DMS153 treated with DMSO at 0.1 percent for 48 hours (cell line): ENCODE measurements around the gene IRAK2.
"Not testable (repeated sequence)": the region's sequence is repeated elsewhere in the genome, so short reads cannot be mapped to it uniquely, and the experiment has no call there.

Source experiments
- DNase-seq: peaks from one replicate; lab custom pipeline; 2025; ENCODE audit not compliant: unreplicated experiment; lab: John Stamatoyannopoulos, UW

IRAK2 gene

DNA sequence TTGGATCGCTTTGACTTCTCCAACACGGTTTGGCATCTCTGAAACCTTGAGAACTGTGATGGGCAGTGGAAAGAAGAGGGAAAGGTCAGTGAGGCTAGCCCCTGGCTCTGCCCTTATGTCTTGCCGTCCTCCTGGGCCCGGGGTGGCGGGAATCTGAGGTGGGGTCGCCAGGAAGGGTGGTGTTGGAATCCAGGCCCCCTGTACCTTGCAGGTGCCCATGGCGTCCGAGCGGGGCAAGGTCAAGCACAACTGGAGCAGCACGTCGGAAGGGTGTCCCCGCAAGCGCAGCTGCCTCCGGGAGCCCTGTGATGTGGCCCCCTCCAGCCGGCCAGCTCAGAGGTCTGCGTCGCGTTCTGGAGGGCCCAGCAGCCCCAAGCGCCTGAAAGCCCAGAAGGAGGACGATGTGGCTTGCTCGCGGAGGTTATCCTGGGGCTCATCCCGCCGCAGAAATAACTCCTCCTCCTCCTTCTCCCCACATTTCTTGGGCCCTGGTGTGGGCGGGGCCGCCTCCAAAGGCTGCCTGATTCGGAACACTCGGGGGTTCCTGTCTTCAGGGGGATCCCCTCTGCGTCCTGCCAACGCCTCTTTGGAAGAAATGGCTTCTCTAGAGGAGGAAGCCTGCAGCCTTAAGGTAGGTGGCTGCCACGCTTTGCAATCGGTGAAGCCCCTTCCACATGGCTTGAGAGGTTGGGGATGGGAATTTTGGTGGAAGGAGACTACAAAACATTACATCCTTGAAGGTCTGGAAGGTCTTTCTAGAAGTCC lies 84.4 kb downstream of the IRAK2 start:
- no peak for DNase-seq

DNA sequence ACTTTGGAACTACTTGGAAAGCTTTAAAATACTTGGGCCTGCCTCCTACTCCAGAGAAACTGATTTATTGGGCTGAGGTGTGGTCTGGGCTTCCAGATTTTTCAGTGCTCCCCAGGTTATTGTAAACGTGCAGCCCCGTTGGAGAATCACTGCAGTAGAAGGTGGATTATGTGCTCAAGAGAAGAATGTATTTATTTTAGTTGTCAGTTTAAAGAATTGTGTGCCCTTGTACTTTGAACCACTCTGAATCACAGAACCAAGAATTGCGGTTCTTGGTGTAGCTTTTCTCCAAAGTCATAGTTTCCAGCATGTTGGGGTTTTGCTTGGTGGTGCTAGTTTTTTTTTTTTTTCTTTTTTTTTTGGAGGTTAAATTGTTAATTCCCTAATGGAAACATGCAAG lies 85.1 kb downstream of the IRAK2 start:
- DNase-seq, result no peak

DNA sequence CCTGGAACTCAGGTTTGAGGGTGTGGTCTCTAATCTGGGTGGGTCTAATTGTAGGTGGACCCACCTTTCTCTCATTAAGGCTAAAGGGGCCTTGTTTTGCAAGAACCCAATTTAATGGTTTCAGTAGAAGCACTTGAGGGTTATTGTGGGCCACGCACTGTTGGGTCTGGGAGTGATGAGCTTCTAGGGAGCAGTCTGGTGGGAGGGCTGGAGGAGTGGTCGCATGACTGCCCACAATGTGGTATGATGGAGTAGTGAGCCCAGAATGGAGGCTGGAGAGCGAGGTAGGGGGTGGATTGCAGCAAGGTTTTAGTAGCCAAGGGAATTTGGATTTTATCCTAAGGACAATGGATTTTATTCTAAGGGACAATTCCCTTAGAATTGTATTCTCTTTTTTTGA lies 86.3 kb downstream of the IRAK2 start:
- no peak for DNase-seq

DNA sequence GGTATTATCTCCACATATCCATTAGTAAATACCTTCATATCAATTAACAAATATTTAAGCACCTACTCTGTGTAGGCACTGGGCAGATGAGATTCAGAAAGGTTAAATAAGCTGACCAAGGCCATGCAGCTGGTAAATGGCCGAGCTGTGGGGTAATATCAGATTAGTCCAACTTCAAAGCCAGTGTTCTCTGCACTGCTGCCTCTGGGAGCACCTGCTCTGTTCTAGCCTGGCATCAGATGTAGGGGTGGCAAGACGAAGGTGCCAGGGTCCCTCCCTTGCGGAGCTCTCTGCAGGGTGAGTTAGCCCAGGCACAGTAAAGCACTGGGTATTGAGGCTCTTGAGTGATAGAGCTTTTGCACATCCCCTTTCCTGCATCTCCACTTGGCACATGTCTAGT lies 89.0 kb downstream of the IRAK2 start:
- no peak for DNase-seq

DNA sequence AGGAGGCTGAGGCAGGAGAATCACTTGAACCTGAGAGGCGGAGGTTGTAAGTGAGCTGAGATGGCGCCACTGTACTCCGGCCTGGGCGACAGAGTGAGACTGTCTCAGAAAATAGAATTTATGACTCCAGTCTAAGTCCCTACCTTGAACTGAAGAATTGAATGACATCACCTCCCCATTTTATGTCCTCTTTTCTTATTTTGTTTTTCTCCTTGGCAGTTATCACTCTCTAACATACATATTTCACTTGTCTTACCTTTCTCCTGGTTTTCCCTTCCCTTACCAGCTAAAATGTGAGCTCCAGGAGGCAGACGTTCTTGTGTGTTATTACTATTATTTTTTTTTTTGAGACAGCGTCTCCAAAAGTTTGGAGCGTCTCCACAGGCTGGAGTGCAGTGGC lies 91.1 kb downstream of the IRAK2 start:
- no peak for DNase-seq

DNA sequence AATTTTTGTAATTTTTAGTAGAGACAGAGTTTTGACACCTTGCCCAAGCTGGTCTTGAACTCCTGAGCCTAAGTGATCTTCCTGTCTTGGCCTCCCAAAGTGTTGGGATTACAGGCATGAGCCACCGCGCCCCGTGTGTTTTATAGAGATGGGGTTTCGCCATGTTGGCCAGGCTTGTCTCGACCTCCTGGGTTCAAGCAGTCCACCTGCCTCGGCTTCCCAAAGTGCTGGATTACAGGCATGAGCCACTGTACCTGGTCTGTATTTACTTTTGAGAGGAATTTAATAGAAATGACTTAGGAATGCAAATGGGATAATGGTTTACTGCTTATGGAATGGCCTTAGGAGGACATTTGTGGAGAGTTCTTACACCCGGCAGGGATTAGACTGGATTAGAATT lies 94.3 kb downstream of the IRAK2 start:
- DNase-seq, result no peak

DNA sequence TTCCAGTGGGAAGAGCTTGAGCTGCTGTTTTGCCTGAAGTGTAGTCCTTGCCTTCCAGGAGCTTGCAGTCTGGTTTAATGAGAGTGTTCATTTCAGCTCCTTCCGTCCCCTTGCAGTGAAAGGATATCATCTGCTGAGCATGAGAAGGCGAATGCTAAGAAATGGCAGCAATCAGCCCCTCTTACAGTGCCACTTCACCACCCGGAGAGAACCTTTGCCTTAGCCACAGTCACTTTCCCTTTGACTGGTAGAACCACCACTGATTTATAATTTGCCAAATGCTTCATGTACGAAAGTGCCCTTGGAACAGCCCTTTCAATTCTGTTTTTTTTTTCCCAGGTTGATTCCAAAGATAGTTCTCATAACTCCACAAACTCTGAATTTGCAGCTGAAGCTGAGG lies 95.1 kb downstream of the IRAK2 start:
- no peak for DNase-seq

DNA sequence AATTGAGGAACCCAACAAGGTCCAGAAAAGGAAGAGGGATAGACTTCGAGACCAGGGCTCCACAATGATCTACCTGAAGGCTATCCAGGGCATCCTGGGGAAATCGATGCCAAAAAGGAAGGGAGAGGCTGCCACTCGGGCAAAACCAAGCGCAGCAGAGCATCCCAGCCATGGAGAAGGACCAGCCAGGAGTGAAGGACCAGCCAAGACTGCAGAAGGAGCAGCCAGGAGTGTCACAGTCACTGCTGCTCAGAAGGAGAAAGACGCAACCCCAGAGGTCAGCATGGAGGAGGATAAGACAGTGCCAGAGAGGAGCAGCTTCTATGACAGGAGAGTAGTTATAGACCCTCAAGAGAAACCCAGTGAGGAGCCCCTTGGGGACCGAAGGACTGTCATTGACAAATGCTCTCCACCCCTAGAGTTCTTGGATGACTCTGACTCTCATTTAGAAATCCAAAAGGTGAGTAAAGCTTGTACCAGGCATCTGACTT lies 95.5 kb downstream of the IRAK2 start:
- no peak for DNase-seq

DNA sequence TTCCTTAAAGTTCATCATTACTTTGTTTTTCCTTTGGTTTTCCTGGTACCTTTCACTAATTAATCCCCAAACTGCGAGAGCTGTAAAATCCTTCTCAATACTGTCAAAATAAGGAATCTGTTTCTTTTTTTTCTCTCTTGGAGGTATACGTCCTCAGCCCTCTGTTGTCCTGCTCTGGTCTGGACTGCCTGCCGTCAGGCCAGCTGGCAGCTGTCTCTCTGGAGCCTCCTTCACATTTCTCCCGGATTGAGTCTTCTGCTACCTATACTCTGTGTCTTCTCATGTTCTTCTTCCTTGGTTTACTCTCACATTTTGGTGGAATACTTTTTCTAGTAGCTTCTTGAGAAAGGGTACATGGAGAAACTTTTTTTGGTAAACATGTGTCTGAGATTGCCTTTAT lies 97.3 kb downstream of the IRAK2 start:
- no peak for DNase-seq

DNA sequence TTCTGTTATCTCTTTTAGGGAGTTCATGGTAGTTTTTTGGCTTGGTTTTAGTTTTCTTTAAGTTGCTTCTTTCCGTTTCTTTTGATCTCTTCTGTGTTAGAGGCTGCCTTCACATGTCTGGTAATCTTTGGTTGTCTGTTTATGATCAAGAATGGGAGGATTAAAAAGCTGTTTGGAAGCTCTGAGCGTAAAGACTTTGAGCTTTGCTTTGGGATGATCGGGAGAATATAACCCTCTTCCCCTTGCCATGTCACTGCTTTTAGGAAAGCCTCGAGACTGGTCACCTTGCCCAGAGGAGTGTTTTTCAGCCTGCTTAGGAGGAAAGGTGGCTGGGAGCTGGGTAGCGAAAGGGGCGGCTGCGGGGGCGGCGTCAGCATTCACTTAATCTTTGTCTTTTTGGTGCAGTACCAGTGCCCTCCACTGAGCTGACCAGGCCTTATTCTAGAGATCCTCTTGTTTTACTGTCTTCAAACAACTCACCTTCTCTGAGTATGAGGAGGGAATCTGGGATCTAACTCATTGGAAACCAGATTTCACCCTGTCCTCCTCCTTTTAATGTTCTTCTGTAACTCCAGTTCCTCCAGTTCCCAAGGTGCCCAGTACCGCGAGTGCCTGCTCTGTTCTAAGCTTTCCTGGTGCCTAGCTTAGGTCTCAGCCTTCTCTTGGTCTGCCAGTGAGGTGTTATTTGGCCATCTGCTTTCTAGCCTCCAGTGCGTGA lies 99.1 kb downstream of the IRAK2 start:
- DNase-seq, result no peak

DNA sequence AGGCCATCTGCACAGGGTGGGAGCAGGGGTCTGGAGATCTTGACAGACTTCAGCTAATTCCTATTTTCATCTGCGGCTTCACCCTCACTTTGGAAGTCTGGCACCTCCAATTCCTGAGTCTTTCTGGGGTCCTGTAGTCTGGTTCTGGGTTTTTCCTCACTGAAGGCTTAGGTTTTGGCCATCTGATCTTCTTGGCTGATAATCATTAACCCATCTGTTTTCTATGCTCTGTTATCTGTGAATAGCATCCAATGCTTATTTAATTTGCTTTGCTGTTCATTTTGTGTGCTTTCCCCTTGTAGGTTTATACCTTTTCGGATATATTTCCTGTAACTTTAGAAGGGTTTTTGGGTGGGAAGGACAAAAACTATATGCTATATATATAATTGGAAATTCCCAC lies 101.1 kb downstream of the IRAK2 start:
- DNase-seq, result no peak

DNA sequence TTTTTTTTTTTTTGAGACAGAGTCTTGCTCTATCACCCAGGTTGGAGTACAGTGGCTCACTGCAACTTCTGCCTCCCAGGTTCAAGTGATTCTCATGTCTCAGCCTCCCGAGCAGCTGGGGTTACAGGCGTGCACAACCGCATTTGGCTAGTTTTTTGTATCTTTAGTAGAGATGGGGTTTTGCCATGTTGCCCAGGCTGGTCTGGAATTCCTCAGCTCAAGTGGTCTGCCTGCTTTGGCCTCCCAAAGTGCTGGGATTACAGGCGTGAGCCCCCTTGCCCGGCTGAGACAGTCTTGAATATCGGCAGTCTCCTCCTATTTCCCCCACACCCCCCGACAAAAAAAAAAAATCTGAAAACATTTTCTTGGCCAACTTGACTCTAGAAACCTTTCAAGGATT lies 102.2 kb downstream of the IRAK2 start:
- not testable (repeated sequence) for DNase-seq

DNA sequence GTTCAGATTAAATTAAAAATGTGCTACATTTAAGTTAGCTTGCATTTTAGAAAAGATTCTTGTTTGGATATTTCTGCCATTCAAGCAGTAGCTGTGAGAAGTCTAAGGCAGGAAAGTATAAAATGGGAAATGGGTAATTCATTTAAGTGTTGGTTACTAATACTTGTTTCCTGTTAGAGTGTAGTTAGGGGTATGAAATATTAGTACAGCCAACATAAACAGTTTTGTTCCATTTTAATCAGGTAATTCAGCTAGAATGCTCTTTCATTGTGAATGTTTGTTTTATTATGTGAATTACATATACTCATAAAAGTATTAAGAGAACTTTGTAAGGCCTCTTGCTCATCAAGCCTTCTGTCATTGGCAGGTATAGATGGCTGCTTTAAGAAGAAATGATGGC lies 103.4 kb downstream of the IRAK2 start:
- DNase-seq, result no peak

DNA sequence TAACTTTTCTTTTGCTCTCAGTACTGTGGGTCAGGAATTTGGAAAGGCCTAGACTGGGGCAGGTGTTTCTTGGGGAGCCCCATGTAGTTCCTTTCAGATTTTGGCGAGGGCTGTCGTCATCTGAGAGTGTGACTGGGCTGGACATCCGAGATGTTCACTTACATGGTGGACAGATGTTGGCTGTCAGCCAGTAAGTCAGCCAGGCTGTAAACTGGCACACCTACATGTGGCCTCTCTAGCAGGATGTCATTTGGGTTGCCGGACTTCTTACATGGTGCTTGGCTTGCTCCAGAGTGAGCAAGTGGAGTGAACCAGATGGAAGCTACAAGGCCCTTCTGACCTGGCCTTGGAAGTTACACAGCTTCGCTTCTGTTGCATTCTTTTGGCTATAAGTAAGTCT lies 104.2 kb downstream of the IRAK2 start:
- DNase-seq, result no peak

DNA sequence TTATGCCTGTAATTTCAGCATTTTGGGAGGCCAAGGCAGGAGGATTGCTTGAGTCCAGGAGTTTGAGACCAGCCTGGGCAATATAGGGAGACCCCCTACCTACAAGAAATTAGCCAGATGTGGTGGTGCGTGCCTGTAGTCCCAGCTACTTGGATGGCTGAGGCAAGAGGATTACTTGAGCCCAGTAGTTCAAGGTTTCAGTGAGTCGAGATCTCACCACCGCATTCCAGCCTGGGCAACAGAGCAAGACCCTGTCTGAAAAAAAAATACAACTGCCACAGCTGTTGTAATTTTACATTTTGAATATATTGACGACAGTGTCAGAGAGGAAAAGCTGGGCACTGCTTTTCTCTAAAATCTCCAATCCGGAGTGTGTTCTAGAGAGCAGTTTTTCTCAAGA lies 104.7 kb downstream of the IRAK2 start:
- no peak for DNase-seq

DNA sequence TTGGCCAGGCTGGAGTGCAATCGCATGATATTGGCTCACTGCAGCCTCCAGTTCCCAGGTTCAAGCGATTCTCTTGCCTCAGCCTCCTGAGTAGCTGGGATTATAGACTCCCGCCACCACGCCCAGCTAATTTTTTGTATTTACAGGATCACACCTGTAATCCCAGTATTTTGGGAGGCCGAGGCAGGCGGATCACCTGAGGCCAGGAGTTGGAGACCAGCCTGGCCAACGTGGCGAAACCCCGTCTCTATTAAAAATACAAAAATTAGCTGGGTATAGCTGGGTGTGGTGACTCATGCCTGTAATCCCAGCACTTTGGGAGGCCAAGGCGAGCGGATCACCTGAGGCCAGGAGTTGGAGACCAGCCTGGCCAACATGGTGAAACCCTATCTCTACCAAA lies 107.8 kb downstream of the IRAK2 start:
- DNase-seq, result not testable (repeated sequence)

DNA sequence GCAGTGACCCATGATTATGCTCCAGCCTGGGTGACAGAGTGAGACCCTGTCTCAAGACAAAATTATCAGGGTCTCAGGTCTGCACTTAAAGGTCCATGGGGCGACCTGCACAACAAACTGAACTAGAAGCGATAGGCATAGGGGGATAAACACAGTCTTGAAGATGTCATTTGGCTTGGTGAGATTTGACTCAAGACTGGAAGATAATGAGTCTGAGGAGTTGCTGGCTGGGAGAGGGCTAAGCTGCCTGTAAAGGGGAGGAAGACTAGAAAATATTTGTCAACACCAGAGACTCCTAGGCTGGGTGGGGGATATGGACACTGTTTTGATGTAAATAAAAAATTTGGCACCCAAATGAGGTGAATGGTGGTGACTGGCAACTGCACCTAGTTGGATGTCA lies 108.3 kb downstream of the IRAK2 start:
- DNase-seq, result no peak

DNA sequence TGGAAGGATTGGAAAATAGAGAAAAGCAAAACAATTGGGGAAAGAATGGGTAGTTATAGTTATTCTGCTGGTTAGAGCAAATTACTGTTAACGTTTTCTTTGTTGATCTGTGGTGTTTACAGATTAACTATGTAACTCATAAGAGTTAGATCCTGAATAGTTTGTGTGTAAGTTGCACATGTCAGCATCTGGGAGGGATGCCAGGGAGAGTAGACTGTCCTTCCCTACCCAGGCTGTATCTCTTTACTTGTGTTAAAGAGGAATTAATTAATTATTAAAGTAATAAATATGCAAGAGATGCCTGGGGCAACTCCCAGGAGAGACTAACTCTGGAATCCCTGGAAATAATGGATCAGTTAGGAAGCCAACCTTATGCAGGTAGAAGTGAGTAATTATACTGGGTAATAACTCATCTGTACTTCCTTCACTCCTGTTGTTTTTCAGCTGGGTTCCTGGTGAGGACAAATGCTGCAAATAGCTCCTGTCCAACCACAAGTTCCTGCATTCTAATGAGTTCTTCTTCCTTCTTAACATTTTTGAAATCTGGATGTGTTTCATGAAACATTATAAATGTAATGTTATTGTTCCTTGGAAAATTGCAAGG lies 109.1 kb downstream of the IRAK2 start:
- DNase-seq, result no peak

DNA sequence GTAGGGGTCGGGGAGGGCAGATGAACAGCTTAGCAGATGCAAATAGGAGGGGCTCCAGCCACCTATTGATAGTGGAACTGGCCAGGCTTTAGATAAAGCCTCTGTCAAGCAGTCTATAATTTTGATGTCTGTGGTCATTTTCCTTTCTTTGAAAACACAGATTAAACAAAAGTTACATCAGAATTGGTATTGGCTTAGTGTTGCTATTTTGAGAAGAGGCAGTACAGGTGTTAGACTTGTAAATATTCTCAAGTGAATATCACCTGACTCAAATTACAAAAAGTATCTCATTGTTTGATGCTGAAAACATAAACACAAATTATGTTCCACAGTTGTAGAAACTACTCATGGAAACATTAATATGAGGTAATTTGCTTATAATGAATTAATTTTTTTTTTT lies 109.9 kb downstream of the IRAK2 start:
- DNase-seq, result no peak

DNA sequence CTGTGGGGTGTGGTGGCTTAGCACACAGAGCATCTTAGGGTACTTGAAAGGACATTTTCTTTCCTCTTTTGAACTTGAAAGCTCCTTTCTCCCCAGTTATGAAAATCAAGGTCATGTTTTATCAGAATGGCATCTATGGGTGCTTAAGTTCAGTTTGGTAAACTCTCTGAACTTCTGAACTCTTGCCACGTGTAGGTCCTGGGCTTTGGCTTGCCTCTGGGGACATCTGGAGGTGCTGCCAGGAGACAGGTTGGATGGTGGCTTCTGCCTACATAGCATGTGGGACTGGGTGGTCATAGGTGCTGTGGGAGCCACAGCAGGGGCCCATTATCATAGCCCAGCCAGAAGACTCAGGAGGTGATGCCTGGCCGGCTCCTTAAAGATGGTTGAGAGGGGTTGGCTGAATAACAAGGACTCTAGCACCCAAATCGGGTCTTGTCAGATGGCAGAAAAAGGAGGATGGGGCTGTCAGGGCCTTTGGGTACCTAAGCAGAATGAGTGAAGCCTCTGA lies 112.5 kb downstream of the IRAK2 start:
- DNase-seq, result no peak

DNA sequence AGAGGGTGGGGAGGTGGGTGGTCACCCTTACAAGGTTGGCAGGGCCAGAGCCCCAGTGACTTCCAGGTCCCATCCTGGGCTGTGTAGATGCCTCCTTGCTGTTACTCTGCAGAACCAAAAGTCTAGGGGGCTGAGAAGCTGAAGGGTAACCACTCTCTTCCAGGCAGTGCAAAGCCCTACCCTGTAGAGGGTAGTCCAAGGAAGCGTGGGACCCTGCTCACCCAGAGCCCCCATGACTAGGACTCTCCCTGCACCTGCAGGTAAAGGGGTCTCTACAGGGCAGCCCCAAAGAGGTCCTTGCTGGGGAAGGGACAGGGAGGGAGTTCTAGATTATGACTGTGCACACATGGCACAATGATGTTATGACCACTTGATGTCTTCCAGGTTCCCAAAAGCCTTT lies 113.8 kb downstream of the IRAK2 start:
- DNase-seq, result no peak
